ENCODE data around the gene MYL3.

Gene MYL3

DNA sequence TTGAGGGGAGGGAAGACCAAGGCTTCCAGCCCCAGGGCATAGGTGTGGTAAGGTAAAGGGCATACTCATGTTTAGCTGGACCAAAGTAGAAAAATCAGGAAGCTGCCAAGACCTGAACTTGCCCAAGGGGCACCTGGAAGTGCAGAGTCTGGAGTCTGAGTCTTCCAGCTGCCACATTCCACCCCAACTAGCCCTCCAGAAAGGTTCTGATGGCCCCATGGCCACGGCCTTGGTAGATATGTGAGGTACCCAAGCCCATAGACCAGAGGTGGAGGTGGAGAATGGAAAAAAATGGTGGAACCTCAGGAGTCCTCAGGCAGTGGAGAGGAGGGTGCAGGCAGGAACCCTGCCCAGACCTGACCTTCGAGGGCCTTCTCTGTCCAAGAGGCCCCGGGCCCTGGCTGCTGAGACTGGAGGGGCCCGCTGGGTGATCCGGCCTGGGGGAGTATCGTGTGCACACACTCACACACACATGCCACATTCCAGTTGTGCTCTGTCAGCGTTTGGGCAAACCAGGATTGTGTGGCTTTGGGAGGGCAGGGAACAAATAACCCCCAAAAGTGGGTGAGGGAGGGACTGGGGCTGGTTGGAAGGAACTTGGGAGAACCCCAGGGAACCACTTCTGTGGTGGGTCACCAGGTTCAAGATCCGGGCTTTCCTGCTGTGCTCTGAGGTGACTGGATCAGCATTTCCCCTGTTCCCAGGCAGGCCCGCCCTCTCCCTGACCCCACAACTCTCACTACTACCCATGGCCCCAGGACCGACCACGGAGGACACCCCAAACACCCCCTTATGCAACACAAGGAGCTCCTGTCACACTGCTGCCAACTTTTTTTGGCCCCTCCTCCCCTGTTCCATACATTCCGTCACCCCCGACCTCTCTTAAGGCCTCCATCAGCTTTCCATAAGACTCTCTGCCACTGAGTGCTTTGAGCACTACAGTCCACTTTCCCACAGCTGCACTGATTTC, 11.6 kb downstream of the MYL3 start:
- DNase-seq (ENCODE audit: low spot score), result peak; percentile 48

DNA sequence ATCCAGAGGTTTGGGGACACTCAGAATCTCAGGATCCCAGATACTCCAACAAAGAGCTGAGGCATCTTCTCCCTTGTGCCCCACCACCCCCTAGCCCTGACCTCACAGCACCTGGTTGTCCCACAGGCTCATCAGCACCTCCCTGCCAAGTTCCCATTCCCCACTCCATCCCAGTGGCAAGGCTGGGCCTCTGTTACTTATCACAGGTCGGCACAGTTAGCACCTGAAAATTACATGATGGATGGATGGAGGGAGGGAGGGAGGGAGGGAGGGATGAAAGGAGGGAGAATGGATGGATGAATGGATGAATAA, 12.8 kb downstream of the MYL3 start:
- DNase-seq (ENCODE audit: low spot score), result peak; percentile 62

- DNase-seq (ENCODE audit: low spot score), result peak; percentile 62
These were observed 13.4 kb downstream of the MYL3 start for GRCh38 chr3:46849686-46850467.

- no peak for DNase-seq (ENCODE audit: low spot score)
These were observed 14.1 kb downstream of the MYL3 start for GRCh38 chr3:46849045-46849631.

DNA sequence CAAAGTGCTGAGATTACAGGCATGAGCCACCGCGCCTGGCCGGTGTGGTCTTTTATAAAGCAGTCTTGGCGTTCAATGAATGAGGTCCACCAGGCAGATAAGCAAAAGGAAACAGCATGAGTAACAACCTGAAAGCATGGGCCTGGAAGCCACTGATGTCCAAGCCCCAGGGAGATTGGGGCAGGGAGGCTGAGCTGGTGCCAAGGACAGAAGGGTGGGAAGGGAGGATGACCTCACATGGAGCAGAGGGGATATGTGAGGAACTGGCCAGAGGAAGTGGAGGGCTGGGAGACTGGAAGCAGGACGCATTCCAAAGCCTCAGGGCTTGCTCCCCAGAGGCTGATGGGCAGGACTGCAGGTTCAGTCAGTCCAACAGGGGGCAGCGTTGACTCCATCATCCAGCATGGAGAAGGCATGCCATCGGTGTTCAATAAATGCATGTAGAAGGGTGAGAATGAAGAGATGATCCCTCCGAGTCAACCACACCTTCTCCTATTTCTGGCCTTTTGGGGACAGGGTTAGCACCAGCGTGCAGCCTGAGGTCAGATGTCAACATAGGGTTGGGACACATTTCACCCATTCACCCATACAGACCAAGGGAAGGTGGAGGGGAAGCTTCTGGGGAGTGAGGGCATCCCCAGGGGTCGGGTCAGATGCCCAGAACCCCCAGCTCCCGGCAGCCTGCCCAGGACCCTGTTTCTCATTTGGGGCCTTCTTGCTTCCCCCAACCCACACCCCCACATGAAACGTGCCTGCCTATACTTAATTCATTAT, 14.8 kb downstream of the MYL3 start:
- peak; percentile 65 for DNase-seq (ENCODE audit: low spot score)

DNA sequence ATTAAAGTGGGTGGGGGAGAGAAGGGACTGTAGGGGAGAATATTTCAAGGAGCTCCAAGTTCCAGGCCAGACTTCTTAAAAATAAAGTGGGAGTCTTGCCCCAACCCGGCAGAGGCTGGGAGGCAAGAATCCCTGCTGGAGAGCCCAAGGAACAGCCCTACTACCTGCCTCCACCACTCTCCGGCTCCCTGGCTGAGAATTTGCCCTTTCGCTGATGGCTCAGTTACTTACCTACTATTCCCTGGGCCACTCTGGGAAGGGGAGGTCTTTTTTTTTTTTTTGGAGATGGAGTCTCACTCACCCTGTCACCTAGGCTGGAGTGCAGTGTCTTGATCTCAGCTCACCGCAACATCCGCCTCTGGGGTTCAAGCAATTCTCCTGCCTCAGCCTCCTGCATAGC, 15.5 kb downstream of the MYL3 start:
- DNase-seq (ENCODE audit: low spot score), result no peak

GRCh38 chr3:46846624-46847542, 16.4 kb downstream of the MYL3 start:
- DNase-seq (ENCODE audit: low spot score), result peak; percentile 60

- DNase-seq (ENCODE audit: low spot score), result peak; percentile 93
These were observed 17.2 kb downstream of the MYL3 start for GRCh38 chr3:46845860-46846623.

- peak; percentile 86 for DNase-seq (ENCODE audit: low spot score)
These were observed 17.8 kb downstream of the MYL3 start for GRCh38 chr3:46845397-46845859.

GRCh38 chr3:46844881-46845312, 18.3 kb downstream of the MYL3 start:
- no peak for DNase-seq (ENCODE audit: low spot score)

DNA sequence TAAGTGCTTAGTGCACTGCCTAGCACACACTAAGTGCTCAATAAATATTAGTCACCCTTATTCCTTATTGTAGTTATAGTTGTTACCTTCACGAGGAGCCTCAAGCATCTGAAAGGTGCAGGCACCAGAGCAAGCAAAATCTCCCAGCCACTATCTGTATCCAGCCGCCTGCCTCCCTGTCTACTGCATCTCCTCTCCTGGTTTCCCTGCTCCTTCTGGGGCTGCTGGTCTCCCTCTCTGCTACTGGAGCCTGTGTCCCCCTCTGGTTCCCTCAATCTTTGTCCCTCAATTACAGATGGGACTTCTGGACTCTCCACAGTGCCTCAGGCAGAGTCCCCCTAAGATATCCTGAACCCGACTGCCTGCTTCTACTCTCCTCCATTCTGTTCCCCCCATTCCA, 18.8 kb downstream of the MYL3 start:
- no peak for DNase-seq (ENCODE audit: low spot score)

GRCh38 chr3:46843508-46843907, 19.7 kb downstream of the MYL3 start:
- DNase-seq (ENCODE audit: low spot score), result no peak

DNA sequence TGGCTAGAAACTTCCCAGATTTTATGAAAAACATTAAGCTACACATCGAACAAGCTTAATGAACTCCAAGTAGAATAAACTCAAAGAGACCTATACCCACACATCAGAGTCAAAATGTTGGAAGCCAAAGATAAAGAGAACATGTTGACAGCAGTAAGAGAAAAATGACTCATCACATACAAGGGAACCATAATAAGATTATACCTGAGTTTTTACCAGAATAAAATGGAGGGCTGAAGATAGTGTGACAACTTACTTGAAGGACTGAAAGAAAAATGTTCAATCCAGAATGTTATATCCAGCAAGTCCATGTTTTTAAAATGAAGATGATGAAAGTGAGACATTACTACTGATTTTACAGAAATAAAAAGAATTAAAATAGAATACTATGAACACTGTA, 22.8 kb downstream of the MYL3 start:
- no peak for DNase-seq (ENCODE audit: low spot score)

GRCh38 chr3:46838301-46838700, 24.9 kb downstream of the MYL3 start:
- no peak for DNase-seq (ENCODE audit: low spot score)

GRCh38 chr3:46835491-46835890, 27.8 kb downstream of the MYL3 start:
- no peak for DNase-seq (ENCODE audit: low spot score)

- no peak for DNase-seq (ENCODE audit: low spot score)
These were observed 28.2 kb downstream of the MYL3 start for GRCh38 chr3:46835054-46835453.

- no peak for DNase-seq (ENCODE audit: low spot score)
These were observed 29.6 kb downstream of the MYL3 start for GRCh38 chr3:46833346-46834300.

DNA sequence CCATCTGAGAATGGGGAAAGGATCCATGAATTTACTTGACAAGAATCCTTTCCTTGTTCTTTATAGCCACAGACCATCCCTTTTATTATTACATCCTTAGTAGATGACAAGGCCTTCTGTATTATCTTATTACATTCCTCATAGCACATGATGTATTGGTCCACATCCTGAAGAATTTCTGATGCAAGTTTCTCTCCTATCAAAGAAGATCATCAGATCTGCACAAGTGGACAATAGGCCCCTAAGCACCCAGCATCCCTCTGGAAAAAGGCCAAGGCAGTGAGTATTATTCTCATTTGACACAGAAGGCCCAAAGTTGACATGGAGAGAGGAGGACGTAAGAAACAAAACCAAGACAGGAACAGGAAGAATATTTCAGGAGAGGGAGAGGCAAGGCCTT, 31.4 kb downstream of the MYL3 start:
- no peak for DNase-seq (ENCODE audit: low spot score)

DNA sequence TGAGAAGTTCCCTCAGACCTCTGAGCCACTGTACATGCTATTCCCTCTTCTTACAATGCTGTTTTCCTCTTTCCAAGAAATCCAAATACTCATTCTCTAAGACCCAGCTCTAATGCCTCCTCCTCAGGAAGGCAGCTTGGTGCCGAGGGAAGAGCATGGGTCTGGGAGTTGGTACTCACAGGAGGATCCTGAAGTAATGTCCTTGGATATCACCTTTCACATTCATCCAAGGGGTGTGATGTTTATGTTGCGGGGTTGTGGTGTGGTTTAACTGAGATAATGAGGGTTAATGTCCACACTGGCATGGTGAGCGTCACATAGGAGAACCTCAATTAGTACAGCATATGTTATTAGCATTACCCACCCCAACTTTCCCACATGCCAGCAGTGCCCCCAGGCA, 31.9 kb downstream of the MYL3 start:
- no peak for DNase-seq (ENCODE audit: low spot score)

All from left forelimb (tissue), 1 donor.